GM23338 (cell line): ENCODE results near the gene SH3TC1. TPM values are rescaled to one million over a fixed set of nuclear protein-coding genes. Genes with fewer than 3 reads are reported as not detected.

Experiments
- ATAC-seq: fragments of 200-7000 bp; cut with Tn5 transposase; 3 replicates; pipeline ENCODE4 v1.9.1; 2020
- DNase-seq: peaks from one replicate; pipeline ENCODE4 v3.0.0-alpha.2; 2015; ENCODE audit warnings: low spot score
- H2AFZ ChIP-seq: fragments of 200-600 bp; sonication (generic); 2 replicates; pipeline ENCODE4 v1.8.0; 2016; ENCODE audit warnings: antibody characterized with exemption, mild to moderate bottlenecking, moderate library complexity
- H3F3A ChIP-seq: fragments of 200-600 bp; sonication (generic); replicated peaks from 2 replicates; pipeline ENCODE4 v1.8.0; 2017; ENCODE audit warnings: antibody characterized with exemption, mixed run types, low read depth
- H3K27ac ChIP-seq: fragments of 200-600 bp; sonication (generic); 2 replicates; pipeline ENCODE4 v1.6.1; 2016; ENCODE audit warnings: low read depth
- H3K27me3 ChIP-seq: fragments of 200-600 bp; sonication (generic); 2 replicates; pipeline ENCODE4 v1.8.0; 2016; ENCODE audit warnings: mild to moderate bottlenecking, mixed run types, moderate library complexity; ENCODE audit not compliant: insufficient read depth
- H3K36me3 ChIP-seq: fragments of 200-600 bp; sonication (generic); 2 replicates; pipeline ENCODE4 v1.8.0; 2016; ENCODE audit warnings: mild to moderate bottlenecking; ENCODE audit not compliant: insufficient read depth
- H3K4me1 ChIP-seq: fragments of 200-600 bp; sonication (generic); 2 replicates; pipeline ENCODE4 v1.8.0; 2016; ENCODE audit warnings: mild to moderate bottlenecking, moderate library complexity; ENCODE audit not compliant: insufficient read depth
- H3K4me2 ChIP-seq: fragments of 200-600 bp; sonication (generic); 2 replicates; pipeline ENCODE4 v1.7.1; 2017; ENCODE audit warnings: mixed run types
- H3K4me3 ChIP-seq: fragments of 200-600 bp; sonication (generic); 2 replicates; pipeline ENCODE4 v1.6.1; 2016; ENCODE audit warnings: mixed run types
- H3K79me2 ChIP-seq: fragments of 200-600 bp; sonication (generic); replicated peaks from 2 replicates; pipeline ENCODE4 v1.8.0; 2017; ENCODE audit warnings: mild to moderate bottlenecking; ENCODE audit not compliant: insufficient read depth
- H3K9me2 ChIP-seq: fragments of 200-600 bp; sonication (generic); 2 replicates; pipeline ENCODE4 v1.8.0; 2017; ENCODE audit not compliant: insufficient read depth
- H4K20me1 ChIP-seq: fragments of 200-600 bp; sonication (generic); replicated peaks from 2 replicates; pipeline ENCODE4 v1.8.0; 2017; ENCODE audit warnings: mild to moderate bottlenecking; ENCODE audit not compliant: insufficient read depth
- H3K27ac Mint-ChIP-seq: 2 replicates; pipeline ENCODE4 v1.8.0; 2020; ENCODE audit warnings: inconsistent platforms, mild to moderate bottlenecking, moderate library complexity, mixed read lengths
- H3K27me3 Mint-ChIP-seq: 3 replicates; pipeline ENCODE4 v1.8.0; 2022; ENCODE audit warnings: low read depth, mild to moderate bottlenecking, moderate library complexity, mixed read lengths, inconsistent platforms; ENCODE audit not compliant: insufficient read depth, poor library complexity
- H3K36me3 Mint-ChIP-seq: 3 replicates; pipeline ENCODE4 v1.8.0; 2021; ENCODE audit warnings: low read depth, mild to moderate bottlenecking, inconsistent platforms, moderate library complexity, mixed read lengths
- H3K4me1 Mint-ChIP-seq: 3 replicates; pipeline ENCODE4 v1.8.0; 2020; ENCODE audit warnings: mild to moderate bottlenecking, inconsistent platforms, mixed read lengths
- H3K4me3 Mint-ChIP-seq: 3 replicates; pipeline ENCODE4 v1.8.0; 2021; ENCODE audit warnings: moderate library complexity, mild to moderate bottlenecking, inconsistent platforms, mixed read lengths
- H3K9me3 Mint-ChIP-seq: 3 replicates; pipeline ENCODE4 v1.8.0; 2020; ENCODE audit warnings: moderate library complexity, mild to moderate bottlenecking, inconsistent platforms, mixed read lengths
- CREB1 ChIP-seq: fragments of 250-450 bp; sonication (Bioruptor Pico); IDR thresholded peaks from 2 replicates; pipeline ENCODE4 v1.5.0; 2020; ENCODE audit warnings: low read depth, mild to moderate bottlenecking, moderate library complexity
- CTCF ChIP-seq, 2 experiments: fragments of 200-600 bp in 1 of 2; sonication (generic) in 1 of 2; conservative IDR thresholded peaks; 2 replicates each; pipeline versions ENCODE4 v1.5.1 to v1.6.1; 2016 to 2017; ENCODE audit warnings: antibody characterized with exemption in 2 of 2, low read depth in 2 of 2, mild to moderate bottlenecking in 2 of 2, moderate library complexity in 1 of 2
- ETS1 ChIP-seq: IDR thresholded peaks from 2 replicates; pipeline ENCODE4 v1.6.1; 2016; ENCODE audit warnings: antibody characterized with exemption
- EZH2 ChIP-seq: fragments of 200-600 bp; sonication (generic); IDR thresholded peaks from one replicate; pipeline ENCODE4 v1.8.0; 2017; ENCODE audit warnings: antibody characterized with exemption, mild to moderate bottlenecking, low read depth; ENCODE audit not compliant: unreplicated experiment
- EZH2phosphoT487 ChIP-seq: fragments of 200-600 bp; sonication (generic); IDR thresholded peaks from one replicate; pipeline ENCODE4 v1.8.1; 2018; ENCODE audit warnings: antibody characterized with exemption; ENCODE audit not compliant: unreplicated experiment
- JUNB ChIP-seq: IDR thresholded peaks from one replicate; pipeline ENCODE4 v1.6.1; 2016; ENCODE audit warnings: antibody characterized with exemption; ENCODE audit not compliant: unreplicated experiment
- NANOG ChIP-seq: IDR thresholded peaks from 2 replicates; pipeline ENCODE4 v1.6.1; 2016; ENCODE audit warnings: antibody characterized with exemption, borderline replicate concordance
- POLR2AphosphoS5 ChIP-seq: IDR thresholded peaks from 2 replicates; pipeline ENCODE4 v1.6.1; 2016; ENCODE audit warnings: antibody characterized with exemption, low read depth
- REST ChIP-seq: IDR thresholded peaks from one replicate; pipeline ENCODE4 v1.6.1; 2018; ENCODE audit warnings: antibody characterized with exemption; ENCODE audit not compliant: unreplicated experiment
- STAT1 ChIP-seq: IDR thresholded peaks from one replicate; pipeline ENCODE4 v1.6.1; 2016; ENCODE audit warnings: antibody characterized with exemption; ENCODE audit not compliant: unreplicated experiment
- ZNF114 ChIP-seq: fragments of 250-450 bp; sonication (Bioruptor Pico); IDR thresholded peaks from 2 replicates; pipeline ENCODE4 v1.5.0; 2020; ENCODE audit warnings: mild to moderate bottlenecking, moderate library complexity
- ZNF331 ChIP-seq: fragments of 250-450 bp; sonication (Bioruptor Pico); IDR thresholded peaks from 2 replicates; pipeline ENCODE4 v1.5.0; 2020; ENCODE audit warnings: low read depth, mild to moderate bottlenecking, moderate library complexity
- polyA plus RNA-seq: library from polyadenylated mRNA; unstranded; fragments of >200 nt; fragmentation: Nextera tagmentation; extraction: Ambion mirVana; gene quantifications from 2 replicates; pipeline ENCODE4 v1.2.1, GENCODE V29; 2016
- total RNA-seq: library from RNA; depleted of rRNA; stranded (reverse); fragments of >200 nt; shearing (Covaris generic); gene quantifications from 2 replicates; pipeline ENCODE4 v1.2.3, GENCODE V29; 2014
- TF ChIP-seq, protein P1 (sequence below): fragments of 250-450 bp; sonication (Bioruptor Pico); IDR thresholded peaks from 2 replicates; pipeline ENCODE4 v1.5.0; 2020; ENCODE audit warnings: mild to moderate bottlenecking, moderate library complexity

Gene SH3TC1
- total and polyA plus RNA-seq, 2 experiments from 2014 or later: 0.07 TPM; not detected in 1

DNA sequence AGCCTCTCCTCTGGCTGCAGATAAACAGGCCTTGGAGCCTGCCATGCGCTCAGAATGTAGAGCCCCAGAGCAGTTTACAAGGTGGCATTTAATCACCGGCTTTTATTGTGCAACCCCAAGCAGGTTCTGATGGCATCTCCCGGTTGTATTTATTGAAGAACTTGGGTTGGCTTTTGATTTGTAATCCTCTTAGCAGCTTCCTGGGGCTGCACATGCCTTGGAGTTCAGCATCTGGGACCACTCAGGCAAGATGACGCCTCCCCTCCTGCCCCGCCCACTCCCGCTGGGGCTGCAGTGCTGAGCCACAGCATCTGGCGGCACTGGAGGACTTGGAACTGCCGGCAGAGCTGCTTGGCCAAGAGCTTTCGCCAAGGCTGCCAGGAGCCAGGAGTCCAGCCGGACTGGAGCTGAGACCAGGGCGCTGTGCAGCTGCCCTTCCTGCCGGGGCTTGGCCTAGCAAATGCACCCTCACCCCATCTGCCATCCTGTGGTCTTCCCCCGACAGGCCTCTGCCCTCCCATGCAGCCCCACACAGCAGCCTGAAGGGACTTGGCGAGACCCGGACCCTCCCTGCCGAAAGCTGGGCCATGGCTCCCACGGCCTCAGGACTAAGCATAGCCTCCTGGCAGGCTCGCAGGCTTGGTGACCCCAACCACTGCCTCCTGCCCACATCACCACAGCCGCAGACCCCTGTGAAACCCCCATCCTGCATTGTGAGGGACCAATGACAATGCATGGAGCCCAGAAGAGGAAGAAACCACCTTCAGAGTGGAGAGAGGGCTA lies 75.9 kb downstream of the SH3TC1 start:
- Mint-ChIP-seq H3K27ac (no peak overlapping the region), H3K4me3 (no peak overlapping the region), H3K4me1 (0 out of 3 replicates have a peak, but pooled peaks cover 2% of the 10 kb centered on the region), H3K9me3 (no peaks in the 10 kb centered on the region), H3K36me3 (no peaks in the 10 kb centered on the region), H3K27me3 (peaks cover 33% of the 10 kb centered on the region)
- Histone ChIP-seq H3K4me3 (no peak overlapping the region), H3K4me1 (no peaks in the 10 kb centered on the region), H3K27ac (no peak overlapping the region), H3K27me3 (peaks cover 16% of the 10 kb centered on the region), H3K79me2 (no peaks in the 10 kb centered on the region), H4K20me1 (no peaks in the 10 kb centered on the region), H3F3A (no peaks in the 10 kb centered on the region), H3K4me2 (no peak overlapping the region), H3K9me2 (no peaks in the 10 kb centered on the region), H2AFZ (no peak overlapping the region), H3K36me3 (no peaks in the 10 kb centered on the region)
- DNase-seq (no peak), ATAC-seq (no peak; the same call in 2 of the 3 replicates)
- TF ChIP-seq JUNB (no peak), EZH2 (no peak), ETS1 (no peak), REST (no peak), POLR2AphosphoS5 (no peak), EZH2phosphoT487 (no peak), STAT1 (no peak), CREB1 (CRISPR knock-in tag) (no peak), CTCF (conservative IDR thresholded peaks at IDR 0.05; ENCODE audit: low read depth in 2 of 2) (no peak), NANOG (no peak), ZNF331 (no peak), ZNF114 (CRISPR knock-in tag) (no peak)
- TF ChIP-seq, protein P1, sequence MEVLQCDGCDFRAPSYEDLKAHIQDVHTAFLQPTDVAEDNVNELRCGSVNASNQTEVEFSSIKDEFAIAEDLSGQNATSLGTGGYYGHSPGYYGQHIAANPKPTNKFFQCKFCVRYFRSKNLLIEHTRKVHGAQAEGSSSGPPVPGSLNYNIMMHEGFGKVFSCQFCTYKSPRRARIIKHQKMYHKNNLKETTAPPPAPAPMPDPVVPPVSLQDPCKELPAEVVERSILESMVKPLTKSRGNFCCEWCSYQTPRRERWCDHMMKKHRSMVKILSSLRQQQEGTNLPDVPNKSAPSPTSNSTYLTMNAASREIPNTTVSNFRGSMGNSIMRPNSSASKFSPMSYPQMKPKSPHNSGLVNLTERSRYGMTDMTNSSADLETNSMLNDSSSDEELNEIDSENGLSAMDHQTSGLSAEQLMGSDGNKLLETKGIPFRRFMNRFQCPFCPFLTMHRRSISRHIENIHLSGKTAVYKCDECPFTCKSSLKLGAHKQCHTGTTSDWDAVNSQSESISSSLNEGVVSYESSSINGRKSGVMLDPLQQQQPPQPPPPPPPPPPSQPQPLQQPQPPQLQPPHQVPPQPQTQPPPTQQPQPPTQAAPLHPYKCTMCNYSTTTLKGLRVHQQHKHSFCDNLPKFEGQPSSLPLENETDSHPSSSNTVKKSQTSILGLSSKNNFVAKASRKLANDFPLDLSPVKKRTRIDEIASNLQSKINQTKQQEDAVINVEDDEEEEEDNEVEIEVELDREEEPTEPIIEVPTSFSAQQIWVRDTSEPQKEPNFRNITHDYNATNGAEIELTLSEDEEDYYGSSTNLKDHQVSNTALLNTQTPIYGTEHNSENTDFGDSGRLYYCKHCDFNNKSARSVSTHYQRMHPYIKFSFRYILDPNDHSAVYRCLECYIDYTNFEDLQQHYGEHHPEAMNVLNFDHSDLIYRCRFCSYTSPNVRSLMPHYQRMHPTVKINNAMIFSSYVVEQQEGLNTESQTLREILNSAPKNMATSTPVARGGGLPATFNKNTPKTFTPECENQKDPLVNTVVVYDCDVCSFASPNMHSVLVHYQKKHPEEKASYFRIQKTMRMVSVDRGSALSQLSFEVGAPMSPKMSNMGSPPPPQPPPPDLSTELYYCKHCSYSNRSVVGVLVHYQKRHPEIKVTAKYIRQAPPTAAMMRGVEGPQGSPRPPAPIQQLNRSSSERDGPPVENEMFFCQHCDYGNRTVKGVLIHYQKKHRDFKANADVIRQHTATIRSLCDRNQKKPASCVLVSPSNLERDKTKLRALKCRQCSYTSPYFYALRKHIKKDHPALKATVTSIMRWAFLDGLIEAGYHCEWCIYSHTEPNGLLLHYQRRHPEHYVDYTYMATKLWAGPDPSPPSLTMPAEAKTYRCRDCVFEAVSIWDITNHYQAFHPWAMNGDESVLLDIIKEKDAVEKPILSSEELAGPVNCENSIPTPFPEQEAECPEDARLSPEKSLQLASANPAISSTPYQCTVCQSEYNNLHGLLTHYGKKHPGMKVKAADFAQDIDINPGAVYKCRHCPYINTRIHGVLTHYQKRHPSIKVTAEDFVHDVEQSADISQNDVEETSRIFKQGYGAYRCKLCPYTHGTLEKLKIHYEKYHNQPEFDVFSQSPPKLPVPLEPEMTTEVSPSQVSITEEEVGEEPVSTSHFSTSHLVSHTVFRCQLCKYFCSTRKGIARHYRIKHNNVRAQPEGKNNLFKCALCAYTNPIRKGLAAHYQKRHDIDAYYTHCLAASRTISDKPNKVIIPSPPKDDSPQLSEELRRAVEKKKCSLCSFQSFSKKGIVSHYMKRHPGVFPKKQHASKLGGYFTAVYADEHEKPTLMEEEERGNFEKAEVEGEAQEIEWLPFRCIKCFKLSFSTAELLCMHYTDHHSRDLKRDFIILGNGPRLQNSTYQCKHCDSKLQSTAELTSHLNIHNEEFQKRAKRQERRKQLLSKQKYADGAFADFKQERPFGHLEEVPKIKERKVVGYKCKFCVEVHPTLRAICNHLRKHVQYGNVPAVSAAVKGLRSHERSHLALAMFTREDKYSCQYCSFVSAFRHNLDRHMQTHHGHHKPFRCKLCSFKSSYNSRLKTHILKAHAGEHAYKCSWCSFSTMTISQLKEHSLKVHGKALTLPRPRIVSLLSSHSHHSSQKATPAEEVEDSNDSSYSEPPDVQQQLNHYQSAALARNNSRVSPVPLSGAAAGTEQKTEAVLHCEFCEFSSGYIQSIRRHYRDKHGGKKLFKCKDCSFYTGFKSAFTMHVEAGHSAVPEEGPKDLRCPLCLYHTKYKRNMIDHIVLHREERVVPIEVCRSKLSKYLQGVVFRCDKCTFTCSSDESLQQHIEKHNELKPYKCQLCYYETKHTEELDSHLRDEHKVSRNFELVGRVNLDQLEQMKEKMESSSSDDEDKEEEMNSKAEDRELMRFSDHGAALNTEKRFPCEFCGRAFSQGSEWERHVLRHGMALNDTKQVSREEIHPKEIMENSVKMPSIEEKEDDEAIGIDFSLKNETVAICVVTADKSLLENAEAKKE (CRISPR knock-in tag): no peak
